Nasal cavity respiratory epithelium epithelial cell of viscerocranial mucosa (primary cell): ENCODE measurements around the gene CDK19. TPM values are rescaled to one million over a fixed set of nuclear protein-coding genes. Genes with fewer than 3 reads are reported as not detected.

ENCODE experiments used
- total RNA-seq: library from RNA; depleted of rRNA; stranded (reverse); fragments of >200 nt; gene quantifications from 2 replicates; pipeline ENCODE4 v1.2.3, GENCODE V29; 2014

The CDK19 gene
- 8.2 and 12.5 TPM in 2 replicates for total RNA-seq

DNA sequence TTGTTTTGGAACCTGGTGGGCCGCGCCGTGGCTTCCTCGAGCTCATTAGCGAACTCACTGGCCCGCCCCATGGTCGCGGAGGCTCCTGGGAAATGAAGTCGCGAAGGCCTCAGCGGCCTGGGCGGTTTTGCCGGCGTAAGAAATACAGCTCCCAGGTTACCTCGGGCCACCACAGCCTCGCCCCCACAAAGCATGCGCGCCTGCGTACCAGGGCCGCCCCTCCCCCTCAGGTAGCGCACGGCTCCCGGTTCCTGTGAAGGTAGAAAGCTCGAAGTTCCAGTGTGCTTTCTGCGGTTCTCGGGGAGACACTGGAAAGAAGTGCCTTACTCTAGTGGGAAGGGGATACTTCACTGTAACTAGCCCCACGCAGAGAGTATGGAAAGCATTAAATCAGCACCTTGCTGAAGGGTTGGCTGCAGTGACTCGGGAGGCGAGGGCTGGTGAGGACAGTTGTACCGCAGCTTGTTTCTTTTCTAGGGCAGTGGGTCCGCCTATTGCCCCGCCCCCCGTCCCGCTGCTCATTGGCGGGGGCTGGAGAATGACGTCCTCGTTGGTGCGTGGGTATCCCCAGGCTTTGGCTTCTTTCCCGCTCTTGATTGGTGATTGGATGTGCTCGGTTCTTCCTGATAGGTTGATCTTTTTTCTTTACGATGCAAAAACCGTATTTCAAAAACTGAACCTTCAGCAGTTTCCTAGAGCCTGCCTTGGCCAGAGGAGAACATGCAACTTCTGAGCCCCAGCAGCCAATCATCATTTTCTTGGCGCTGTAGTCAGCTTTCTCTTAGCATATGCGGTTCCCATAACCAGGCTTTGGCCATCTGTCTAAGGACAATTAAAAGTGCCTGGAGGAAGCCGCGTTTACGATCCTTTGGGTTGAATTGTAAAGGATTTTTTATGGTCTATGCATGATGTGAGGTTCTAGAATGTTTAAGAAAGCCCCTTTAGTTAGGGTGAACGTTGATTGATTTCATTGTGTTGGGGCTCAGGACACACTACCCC is at the start of gene CDK19:
TSS of gene CDK19 (minus strand) at position 59 of the 999 bp plus-strand sequence. CDS start 333 bp downstream, outside the sequence.

Other genes starting within 250 kb of the CDK19 start
- 134 and 185 TPM in 2 replicates for gene AMD1, start 59.3 kb upstream of the CDK19 start, total RNA-seq
- gene GTF3C6, start 143.2 kb upstream of the CDK19 start, total RNA-seq, result 32.0 and 45.8 TPM in 2 replicates
- gene RPF2, start 166.6 kb upstream of the CDK19 start, total RNA-seq, result 31.1 and 36.1 TPM in 2 replicates